ENCODE results near the gene WIPF1.
A peak's percentile ranks its signal among the peaks of the same experiment; 100 is the strongest.

WIPF1 gene

GRCh38 chr2:174621323-174621722, 23.7 kb upstream of the WIPF1 start:
- DNase-seq = no peak

GRCh38 chr2:174618179-174618578, 20.6 kb upstream of the WIPF1 start:
- no peak for DNase-seq

DNA sequence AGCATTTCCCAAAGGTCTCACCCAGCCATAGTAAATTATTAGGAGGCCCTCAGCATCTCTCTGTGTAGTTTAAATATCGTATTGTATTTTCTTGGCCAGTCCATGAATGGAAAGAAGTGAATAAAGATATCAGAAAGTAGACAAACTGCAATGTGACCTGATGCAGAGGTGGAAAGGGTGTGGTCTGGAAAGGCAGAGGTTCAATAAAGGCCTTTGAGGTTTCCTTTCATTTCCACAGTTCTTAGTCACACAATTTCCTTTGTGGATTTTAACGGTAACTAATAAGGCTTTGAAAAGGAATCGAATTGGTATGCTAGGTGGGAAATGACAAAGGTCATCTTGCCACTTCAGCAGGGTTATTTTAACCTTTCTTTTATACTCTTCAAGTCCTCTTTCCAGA, 20.1 kb upstream of the WIPF1 start:
- no peak for DNase-seq

GRCh38 chr2:174617120-174617519, 19.5 kb upstream of the WIPF1 start:
- no peak for DNase-seq

DNA sequence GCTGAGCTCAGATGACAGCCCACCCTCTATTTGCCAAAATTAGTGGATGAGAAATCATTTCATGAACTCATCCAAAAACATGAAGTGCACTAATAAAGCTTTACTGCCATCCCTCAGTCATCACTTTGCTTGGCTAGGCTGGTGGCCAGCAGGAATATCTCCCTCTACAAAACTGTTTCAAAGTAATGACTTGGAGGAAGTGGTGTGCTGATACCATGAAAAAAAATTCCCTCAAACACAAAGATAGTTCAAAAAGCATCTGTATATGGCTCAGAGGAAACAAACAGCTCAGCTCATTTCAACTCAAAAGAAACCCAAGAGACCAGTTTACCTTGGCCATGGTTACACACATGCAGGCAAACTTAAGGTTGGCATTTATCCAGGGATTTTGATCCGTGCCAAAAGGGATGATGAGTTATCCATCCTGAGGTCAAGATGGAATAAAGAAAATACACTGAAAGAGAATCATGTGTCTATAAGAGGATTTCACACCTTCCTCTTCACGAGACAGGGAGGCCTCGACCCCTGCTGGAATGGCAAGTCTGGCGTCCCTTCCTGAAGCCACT, 18.4 kb upstream of the WIPF1 start:
- DNase-seq = no peak

DNA sequence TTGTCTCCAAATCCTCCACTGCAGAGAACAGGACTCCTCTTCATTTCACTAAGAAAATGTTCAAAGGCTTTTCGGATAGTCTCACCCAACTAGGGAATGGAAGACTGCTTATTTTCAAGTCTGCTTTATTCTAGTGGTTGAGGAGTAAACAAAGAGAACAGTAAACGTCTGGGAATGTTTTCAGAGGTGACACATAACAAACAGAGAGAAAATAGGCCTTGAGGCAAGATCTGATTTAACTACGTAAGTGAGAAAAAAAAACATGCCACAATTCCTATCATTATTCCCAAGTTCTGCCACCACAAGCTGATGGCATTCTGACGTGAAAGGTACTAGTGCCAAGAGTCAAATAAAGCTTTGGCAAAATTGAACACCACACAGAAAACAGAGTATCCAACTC, 16.7 kb upstream of the WIPF1 start:
- no peak for DNase-seq

DNA sequence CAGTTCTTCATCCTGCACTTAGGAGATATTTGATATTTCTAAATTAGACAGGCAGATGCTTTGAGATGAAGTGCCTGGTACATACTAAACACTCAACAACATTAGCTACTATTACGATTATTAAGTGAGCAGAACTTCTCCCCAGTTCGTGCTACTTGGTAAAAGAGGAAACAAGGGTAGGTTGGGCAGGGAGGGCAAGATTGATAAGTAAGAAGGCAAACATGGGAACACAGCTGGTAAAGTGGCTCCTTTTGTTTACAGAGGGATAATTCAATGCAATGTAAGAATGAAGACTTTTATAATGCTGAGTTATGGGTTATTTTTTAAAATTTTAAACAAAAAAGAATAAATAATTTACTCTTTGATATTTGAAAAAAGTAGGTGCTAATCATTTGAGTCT, 15.9 kb upstream of the WIPF1 start:
- DNase-seq = no peak

- no peak for DNase-seq
These were observed 15.4 kb upstream of the WIPF1 start for GRCh38 chr2:174612970-174613369.

DNA sequence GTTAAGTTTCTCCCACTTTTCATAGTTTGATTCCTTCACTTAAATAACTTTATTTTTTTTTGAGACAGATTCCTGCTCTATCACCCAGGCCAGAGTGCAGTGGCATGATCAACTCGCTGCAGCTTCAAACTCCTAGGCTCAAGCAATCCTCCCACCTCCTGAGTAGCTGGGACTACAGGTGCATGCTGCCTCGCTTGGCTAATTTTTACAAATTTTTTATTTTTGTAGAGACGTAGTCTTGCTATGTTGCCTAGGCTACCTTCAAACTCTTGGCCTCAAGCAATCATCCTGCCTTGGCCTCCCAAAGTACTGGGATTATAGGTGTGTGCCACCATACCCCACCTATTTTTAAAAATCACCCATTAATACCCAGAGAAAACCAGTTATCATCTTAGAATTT, 14.2 kb upstream of the WIPF1 start:
- no peak for DNase-seq

- no peak for DNase-seq
These were observed 13.4 kb upstream of the WIPF1 start for GRCh38 chr2:174611006-174611405.

DNA sequence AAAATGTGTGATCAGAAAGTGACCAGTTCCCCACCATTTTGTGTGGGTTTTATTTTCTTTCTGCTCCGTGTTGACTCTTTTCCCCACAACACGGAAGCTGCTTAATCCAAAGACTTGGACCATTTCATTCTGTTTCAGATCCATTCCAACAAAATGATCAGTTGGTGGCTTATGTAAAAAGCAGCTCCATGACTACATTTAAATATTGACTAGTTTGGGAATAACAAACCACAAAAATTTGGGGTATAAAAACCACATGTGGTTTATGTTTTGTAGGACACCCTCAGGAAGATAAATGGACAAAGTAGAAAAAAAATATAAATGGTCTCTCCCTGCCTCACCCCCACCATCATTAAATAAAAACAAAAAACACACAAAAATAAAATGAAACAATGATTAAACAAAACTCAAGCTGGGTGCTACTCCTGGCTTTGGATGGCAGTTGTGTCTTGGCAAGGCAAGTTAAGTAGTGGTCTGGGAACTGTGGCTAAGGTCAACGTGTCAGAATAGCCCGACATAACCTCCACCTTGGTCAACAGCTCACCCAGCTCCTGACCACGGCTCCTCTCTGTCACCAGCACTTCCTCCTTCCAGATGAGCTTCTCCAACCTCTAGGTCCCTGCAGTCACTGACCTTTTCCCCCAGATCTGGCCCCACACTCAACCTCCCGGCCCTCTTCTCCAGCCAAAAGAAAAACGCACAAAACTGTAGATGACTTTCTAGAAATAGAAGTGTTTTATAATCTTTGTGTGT, 12.8 kb upstream of the WIPF1 start:
- DNase-seq = no peak

DNA sequence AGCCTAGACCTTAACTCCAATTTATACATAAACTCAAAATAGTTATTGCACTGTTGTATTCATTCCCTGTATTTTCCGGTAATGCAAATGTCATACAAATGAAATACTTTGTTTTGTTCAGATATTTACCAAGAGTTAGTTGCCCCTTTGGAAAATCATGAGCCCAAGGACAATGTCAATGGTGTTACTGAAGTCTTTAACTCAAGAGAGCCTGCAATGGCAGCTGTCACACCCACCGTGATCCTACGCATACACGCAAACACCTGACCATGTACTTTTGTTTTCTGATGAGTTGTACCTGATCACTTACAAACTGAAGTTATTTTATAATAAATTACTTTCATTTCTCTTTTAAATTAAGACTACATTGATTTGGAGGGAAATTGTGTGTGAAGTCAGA, 11.7 kb upstream of the WIPF1 start:
- DNase-seq = no peak

- no peak for DNase-seq
These were observed 11.2 kb upstream of the WIPF1 start for GRCh38 chr2:174608866-174609214.

GRCh38 chr2:174607989-174608865, 10.6 kb upstream of the WIPF1 start:
- no peak for DNase-seq

GRCh38 chr2:174607584-174607983, 10.0 kb upstream of the WIPF1 start:
- DNase-seq = no peak

DNA sequence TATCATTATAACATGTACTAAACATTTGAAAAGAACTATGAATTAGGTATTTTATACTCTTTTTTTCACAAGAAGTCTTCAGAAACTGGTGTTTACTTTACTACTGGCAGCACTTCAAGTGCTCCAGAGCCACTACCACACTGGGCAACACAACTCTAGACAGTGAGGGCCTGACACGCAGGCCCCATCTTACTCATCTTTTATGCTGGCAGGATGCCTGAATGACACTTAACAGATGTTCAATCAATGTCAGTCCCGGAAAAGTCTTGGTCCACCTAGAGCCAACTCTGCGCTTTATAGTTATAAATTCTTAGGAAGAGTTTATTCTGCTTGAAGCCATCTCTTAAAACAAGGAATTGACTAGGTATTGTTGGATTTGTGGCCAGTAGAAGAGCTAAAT, 8.7 kb upstream of the WIPF1 start:
- DNase-seq = no peak

- no peak for DNase-seq
These were observed 8.1 kb upstream of the WIPF1 start for GRCh38 chr2:174605687-174606086.

- peak; percentile 11 for DNase-seq
These were observed 5.7 kb upstream of the WIPF1 start for GRCh38 chr2:174603280-174603679.

- DNase-seq = no peak
These were observed 5.1 kb upstream of the WIPF1 start for GRCh38 chr2:174602745-174603144.

DNA sequence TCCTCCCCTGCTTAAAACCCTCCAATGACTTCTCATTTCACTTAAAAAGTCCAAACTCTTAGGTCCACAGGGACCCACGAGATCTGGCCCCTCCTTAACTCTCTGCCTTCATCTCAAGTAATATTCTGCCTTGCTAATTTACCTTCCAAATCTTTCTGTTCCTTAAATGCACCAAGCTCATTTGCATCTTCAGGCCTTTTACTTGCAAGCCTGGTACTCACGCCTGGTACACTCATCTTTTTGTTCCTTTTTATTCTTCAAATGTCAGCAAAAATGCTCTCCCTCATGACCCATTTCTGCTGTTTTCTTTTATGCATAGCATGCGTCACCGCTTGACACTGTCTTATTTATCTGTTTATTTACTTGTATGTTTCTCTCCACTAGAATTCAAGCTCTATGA, 2.7 kb upstream of the WIPF1 start:
- DNase-seq = no peak

- no peak for DNase-seq
These were observed 1.8 kb upstream of the WIPF1 start for GRCh38 chr2:174599310-174599921.

DNA sequence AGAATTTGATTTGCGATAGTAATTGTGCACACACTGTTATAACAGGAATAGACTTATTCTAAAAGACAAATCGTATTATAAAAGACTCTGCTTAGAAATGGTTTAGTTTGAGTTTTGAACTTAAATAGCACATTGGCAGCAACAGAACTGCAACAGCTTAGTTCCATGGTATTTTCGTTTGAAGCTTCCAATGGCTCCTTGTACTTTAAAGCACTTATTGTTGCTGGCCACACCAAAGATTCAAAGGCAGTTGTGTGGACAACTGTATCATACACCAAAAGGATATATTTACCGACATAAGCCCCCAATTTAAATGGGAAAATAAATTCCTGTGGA, 627 bp downstream of the WIPF1 start:
- DNase-seq = no peak

DNA sequence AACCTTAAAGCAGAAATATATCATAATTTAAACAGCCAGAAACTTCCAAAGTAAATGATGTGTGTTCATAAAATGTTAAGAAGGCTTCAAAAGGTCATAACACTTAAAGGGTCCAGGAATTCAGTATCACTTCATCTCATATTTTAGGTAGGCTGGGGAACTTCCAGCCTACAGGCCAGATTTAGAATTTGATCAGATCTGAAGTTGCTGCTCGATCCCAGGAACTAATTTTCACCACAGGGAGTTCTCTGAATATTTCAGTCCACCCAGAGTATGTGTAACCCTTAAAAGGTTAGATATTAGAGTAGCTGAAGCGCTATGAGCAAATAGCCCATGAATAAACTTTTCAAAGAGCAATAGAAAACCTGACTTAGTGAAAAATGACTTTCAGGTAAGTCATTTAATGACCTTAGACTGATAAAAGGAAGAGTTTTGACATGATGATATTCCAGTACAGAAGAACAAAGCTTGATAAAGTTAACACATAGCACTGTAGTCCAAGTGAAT, 1.7 kb downstream of the WIPF1 start:
- peak; percentile 11 for DNase-seq
